DMS79 (cell line): Measurements from ENCODE around the gene TMEM132D.
A peak's percentile ranks its signal among the peaks of the same experiment; 100 is the strongest.

Experiments used
- DNase-seq: peaks from one replicate; lab custom pipeline; 2025; lab: John Stamatoyannopoulos, UW

The TMEM132D gene

GRCh38 chr12:129723260-129723659 is 180.6 kb downstream of the TMEM132D start:
- DNase-seq: no peak

- DNase-seq: no peak
These were observed 183.2 kb downstream of the TMEM132D start for GRCh38 chr12:129720618-129721017.

GRCh38 chr12:129719416-129719815 is 184.4 kb downstream of the TMEM132D start:
- no peak for DNase-seq

- DNase-seq: no peak
These were observed 186.4 kb downstream of the TMEM132D start for GRCh38 chr12:129717438-129717837.

GRCh38 chr12:129716825-129717224 is 187.0 kb downstream of the TMEM132D start:
- DNase-seq: no peak

- DNase-seq: no peak
These were observed 197.1 kb downstream of the TMEM132D start for GRCh38 chr12:129706716-129707115.

GRCh38 chr12:129704232-129704830 is 199.5 kb downstream of the TMEM132D start:
- DNase-seq: no peak

- DNase-seq: no peak
These were observed 202.2 kb downstream of the TMEM132D start for GRCh38 chr12:129701631-129702101.

- no peak for DNase-seq
These were observed 203.8 kb downstream of the TMEM132D start for GRCh38 chr12:129700036-129700435.

- peak; percentile 68 for DNase-seq
These were observed 206.9 kb downstream of the TMEM132D start for GRCh38 chr12:129696926-129697325.

GRCh38 chr12:129696405-129696804 is 207.4 kb downstream of the TMEM132D start:
- no peak for DNase-seq

- no peak for DNase-seq
These were observed 210.1 kb downstream of the TMEM132D start for GRCh38 chr12:129693731-129694130.

GRCh38 chr12:129687731-129688130 is 216.1 kb downstream of the TMEM132D start:
- DNase-seq: no peak

GRCh38 chr12:129681830-129682229 is 222.0 kb downstream of the TMEM132D start:
- no peak for DNase-seq

GRCh38 chr12:129681151-129681550 is 222.7 kb downstream of the TMEM132D start:
- no peak for DNase-seq

GRCh38 chr12:129676411-129676810 is 227.4 kb downstream of the TMEM132D start:
- no peak for DNase-seq

- DNase-seq: no peak
These were observed 227.9 kb downstream of the TMEM132D start for GRCh38 chr12:129675947-129676346.

- DNase-seq: no peak
These were observed 228.3 kb downstream of the TMEM132D start for GRCh38 chr12:129675496-129675895.

GRCh38 chr12:129673806-129674205 is 230.0 kb downstream of the TMEM132D start:
- no peak for DNase-seq

- DNase-seq: no peak
These were observed 231.7 kb downstream of the TMEM132D start for GRCh38 chr12:129672110-129672509.

- no peak for DNase-seq
These were observed 233.4 kb downstream of the TMEM132D start for GRCh38 chr12:129670256-129670920.

GRCh38 chr12:129665414-129665813 is 238.4 kb downstream of the TMEM132D start:
- DNase-seq: no peak

GRCh38 chr12:129662234-129662633 is 241.6 kb downstream of the TMEM132D start:
- DNase-seq: no peak

- DNase-seq: no peak
These were observed 242.9 kb downstream of the TMEM132D start for GRCh38 chr12:129660946-129661345.
